SK-N-SH treated with all-trans-retinoic acid at 6 μM for 48 hours (cell line): ENCODE measurements around the gene MPDZ.

Experiments used
- BACH2 ChIP-seq: fragments of 250-450 bp; sonication (Bioruptor Pico); IDR thresholded peaks from 2 replicates; pipeline ENCODE4 v1.9.0; 2021; ENCODE audit warnings: mild to moderate bottlenecking, borderline replicate concordance
- CSDC2 ChIP-seq: fragments of 250-450 bp; sonication (Bioruptor Pico); IDR thresholded peaks from 2 replicates; pipeline ENCODE4 v1.5.0; 2020; ENCODE audit warnings: mild to moderate bottlenecking, moderate library complexity
- GLIS3 ChIP-seq: fragments of 250-450 bp; sonication (Bioruptor Pico); IDR thresholded peaks from 2 replicates; pipeline ENCODE4 v1.5.0; 2020; ENCODE audit warnings: mild to moderate bottlenecking, moderate library complexity
- SNAI2 ChIP-seq: fragments of 250-450 bp; sonication (Bioruptor Pico); IDR thresholded peaks from 2 replicates; pipeline ENCODE4 v1.5.0; 2020; ENCODE audit warnings: mild to moderate bottlenecking, moderate library complexity
- ZC3H10 ChIP-seq: fragments of 250-450 bp; sonication (Bioruptor Pico); IDR thresholded peaks from 2 replicates; pipeline ENCODE4 v1.5.1; 2021; ENCODE audit warnings: mild to moderate bottlenecking, moderate library complexity
- ZNF70 ChIP-seq: fragments of 450-650 bp; formaldehyde crosslinking; IDR thresholded peaks from 2 replicates; pipeline ENCODE4 v1.5.0; 2020; ENCODE audit warnings: mild to moderate bottlenecking, moderate library complexity
- ZNF8 ChIP-seq: fragments of 450-650 bp; formaldehyde crosslinking; IDR thresholded peaks from 2 replicates; pipeline ENCODE4 v1.5.0; 2020; ENCODE audit warnings: mild to moderate bottlenecking, moderate library complexity
- TF ChIP-seq, protein P1 (sequence below): fragments of 250-450 bp; sonication (Bioruptor Pico); IDR thresholded peaks from 2 replicates; pipeline ENCODE4 v1.5.1; 2021; ENCODE audit warnings: mild to moderate bottlenecking, moderate library complexity
- TF ChIP-seq, protein P2 (sequence below): fragments of 250-450 bp; sonication (Bioruptor Pico); IDR thresholded peaks from 2 replicates; pipeline ENCODE4 v1.8.0; 2020; ENCODE audit warnings: mild to moderate bottlenecking, moderate library complexity, borderline replicate concordance

DNA sequence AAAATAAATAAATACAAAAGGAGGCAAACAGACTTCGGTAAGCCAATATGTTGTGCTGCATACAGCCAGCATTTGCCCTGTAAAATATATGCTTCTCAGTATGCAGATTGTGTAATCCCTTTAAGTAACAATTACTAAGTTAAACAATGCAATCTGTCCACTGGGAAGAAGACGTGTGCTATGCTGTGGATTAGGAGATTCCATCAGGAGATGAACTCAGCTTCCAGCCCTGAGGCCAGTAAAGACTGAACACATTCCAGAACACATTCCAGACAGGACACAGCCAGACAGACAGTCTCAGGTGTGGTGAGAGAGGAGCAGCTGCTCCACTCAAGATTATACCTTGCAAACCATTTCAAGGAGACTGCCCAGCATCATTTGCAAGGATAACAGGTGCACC, 97.8 kb downstream of the MPDZ start:
- TF ChIP-seq ZNF70 (CRISPR knock-in tag) (no peak), SNAI2 (CRISPR knock-in tag) (no peak), BACH2 (CRISPR knock-in tag) (no peak), GLIS3 (CRISPR knock-in tag) (no peak), ZC3H10 (no peak), ZNF8 (CRISPR knock-in tag) (no peak), CSDC2 (CRISPR knock-in tag) (no peak)
- TF ChIP-seq, protein P1, sequence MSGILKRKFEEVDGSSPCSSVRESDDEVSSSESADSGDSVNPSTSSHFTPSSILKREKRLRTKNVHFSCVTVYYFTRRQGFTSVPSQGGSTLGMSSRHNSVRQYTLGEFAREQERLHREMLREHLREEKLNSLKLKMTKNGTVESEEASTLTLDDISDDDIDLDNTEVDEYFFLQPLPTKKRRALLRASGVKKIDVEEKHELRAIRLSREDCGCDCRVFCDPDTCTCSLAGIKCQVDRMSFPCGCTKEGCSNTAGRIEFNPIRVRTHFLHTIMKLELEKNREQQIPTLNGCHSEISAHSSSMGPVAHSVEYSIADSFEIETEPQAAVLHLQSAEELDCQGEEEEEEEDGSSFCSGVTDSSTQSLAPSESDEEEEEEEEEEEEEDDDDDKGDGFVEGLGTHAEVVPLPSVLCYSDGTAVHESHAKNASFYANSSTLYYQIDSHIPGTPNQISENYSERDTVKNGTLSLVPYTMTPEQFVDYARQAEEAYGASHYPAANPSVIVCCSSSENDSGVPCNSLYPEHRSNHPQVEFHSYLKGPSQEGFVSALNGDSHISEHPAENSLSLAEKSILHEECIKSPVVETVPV (CRISPR knock-in tag): no peak
- TF ChIP-seq, protein P2, sequence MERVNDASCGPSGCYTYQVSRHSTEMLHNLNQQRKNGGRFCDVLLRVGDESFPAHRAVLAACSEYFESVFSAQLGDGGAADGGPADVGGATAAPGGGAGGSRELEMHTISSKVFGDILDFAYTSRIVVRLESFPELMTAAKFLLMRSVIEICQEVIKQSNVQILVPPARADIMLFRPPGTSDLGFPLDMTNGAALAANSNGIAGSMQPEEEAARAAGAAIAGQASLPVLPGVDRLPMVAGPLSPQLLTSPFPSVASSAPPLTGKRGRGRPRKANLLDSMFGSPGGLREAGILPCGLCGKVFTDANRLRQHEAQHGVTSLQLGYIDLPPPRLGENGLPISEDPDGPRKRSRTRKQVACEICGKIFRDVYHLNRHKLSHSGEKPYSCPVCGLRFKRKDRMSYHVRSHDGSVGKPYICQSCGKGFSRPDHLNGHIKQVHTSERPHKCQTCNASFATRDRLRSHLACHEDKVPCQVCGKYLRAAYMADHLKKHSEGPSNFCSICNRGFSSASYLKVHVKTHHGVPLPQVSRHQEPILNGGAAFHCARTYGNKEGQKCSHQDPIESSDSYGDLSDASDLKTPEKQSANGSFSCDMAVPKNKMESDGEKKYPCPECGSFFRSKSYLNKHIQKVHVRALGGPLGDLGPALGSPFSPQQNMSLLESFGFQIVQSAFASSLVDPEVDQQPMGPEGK (CRISPR knock-in tag): no peak
